HG03469 (cell line): ENCODE results near the gene ZNF664.

Experiments used
- ATAC-seq: cut with Tn5 transposase; IDR thresholded peaks from one replicate; pipeline ENCODE4 v1.9.1; 2021; ENCODE audit warnings: mild to moderate bottlenecking, moderate library complexity, moderate number of reproducible peaks; ENCODE audit not compliant: unreplicated experiment

The ZNF664 gene

GRCh38 chr12:123972457-123973401, at the start of gene ZNF664, which contains the start of gene CCDC92:
TSS of gene ZNF664 (plus strand) at chr12:123973215. CDS start at chr12:124012145, 38,930 bp downstream.
TSS of gene CCDC92 (minus strand) at chr12:123972831. CDS start at chr12:123944305, 28,526 bp downstream.
- ATAC-seq: peak; percentile 62

DNA sequence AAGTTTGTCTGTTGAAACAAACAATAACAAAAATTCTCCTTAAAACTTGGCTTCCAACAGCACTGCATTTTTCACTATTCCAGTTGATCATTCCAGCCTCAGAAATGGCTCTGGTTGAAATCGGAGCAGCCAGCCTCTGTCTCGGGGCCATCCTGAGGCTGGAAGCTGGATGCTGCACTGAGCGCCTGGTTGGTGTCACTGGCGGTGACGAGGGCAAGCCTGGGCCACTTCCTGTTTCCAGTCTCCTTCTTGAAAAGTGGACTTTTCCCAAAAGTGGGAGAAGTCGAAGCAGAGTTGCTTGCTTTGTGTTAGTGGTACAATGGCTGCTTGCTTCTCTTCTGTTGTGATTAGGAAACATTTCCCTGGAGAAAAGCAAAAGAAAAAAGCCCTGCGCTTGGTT, 49.1 kb upstream of the ZNF664 start:
- no peak for ATAC-seq

GRCh38 chr12:123924539-123924938, 48.5 kb upstream of the ZNF664 start:
- no peak for ATAC-seq

- ATAC-seq: no peak
Measured at GRCh38 chr12:123928274-123928865, 44.6 kb upstream of the ZNF664 start.

GRCh38 chr12:123928897-123929296, 44.1 kb upstream of the ZNF664 start:
- no peak for ATAC-seq

DNA sequence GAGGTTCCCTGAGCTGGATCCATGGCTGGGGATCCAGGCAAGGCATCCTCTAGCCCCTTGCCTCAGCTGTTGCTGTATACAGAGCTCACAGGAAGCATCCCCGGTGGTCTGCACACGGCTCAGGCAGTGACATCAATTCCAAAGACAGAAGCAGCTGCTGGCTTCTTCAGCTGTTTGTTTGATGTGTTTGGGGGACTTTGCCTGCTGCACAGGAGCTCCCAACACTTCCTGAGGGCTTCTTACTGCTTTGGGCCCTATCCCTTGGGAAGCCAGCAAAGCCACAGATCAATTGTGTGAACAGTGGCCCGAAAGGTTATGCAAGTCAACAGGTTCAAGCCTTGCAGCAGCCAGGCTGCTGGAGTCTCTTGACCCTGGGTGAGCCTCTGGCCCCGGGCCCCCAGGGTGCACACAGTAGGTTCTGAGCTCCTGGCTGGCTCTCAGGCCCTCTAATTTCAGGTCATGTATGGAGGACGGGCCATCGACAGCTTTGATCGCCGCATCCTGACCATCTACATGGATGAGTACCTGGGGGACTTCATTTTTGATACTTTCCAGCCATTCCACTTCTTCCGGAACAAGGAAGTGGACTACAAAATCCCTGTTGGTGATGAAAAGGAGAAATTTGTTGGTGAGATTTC, 43.0 kb upstream of the ZNF664 start:
- ATAC-seq: no peak

GRCh38 chr12:123931686-123932321, 41.2 kb upstream of the ZNF664 start:
- no peak for ATAC-seq

GRCh38 chr12:123933214-123933613, 39.8 kb upstream of the ZNF664 start:
- no peak for ATAC-seq

DNA sequence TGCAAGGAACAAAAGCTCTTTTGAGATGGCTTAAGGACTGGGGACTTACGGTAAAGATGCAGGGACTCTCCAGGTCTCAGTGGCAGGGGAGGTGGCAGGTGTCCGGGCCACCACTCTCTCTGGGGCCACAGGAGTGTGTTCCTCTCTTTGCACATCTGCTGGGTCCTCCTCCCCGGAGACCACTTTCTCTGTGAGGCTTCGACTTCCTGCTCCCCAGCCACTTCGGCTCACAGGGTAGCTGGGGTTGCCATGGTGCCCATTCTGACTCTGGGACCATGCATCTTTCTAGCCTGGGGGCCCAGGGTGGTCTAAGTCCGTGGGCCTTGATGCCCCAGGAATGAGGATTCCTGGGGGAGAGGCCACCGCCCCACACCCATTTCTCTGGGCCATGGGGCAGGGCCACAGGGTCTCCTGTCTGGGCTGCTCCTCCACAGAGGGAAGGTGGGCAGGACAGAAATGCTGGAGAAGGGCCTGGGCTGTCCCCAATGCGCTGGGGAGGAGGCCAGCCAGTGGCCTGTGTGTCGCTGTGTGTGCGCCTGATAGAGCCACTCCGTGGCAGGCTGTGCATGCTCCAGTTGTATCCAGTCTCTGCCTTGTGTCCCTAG, 38.9 kb upstream of the ZNF664 start:
- no peak for ATAC-seq

GRCh38 chr12:123934829-123935228, 38.2 kb upstream of the ZNF664 start:
- no peak for ATAC-seq

DNA sequence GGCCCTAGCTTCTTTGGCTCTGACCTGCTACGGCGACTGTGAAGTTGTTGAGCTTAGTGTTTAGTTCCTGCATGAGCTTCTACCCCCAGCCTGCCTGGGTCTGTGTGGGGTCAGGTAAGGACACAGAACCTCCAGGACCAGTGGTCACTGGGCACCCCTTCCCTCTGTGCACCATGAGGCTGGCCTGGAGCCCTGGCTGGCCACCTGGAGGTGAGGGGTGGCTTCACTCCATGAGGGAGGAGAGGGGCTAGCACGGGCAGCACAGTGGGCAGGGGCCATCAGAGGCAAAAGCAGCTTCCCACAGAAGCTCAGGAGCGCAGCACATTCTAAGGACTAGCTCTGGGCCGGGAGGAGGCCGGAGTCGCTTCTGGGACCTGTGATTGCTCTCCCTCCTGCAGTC, 37.1 kb upstream of the ZNF664 start:
- no peak for ATAC-seq

DNA sequence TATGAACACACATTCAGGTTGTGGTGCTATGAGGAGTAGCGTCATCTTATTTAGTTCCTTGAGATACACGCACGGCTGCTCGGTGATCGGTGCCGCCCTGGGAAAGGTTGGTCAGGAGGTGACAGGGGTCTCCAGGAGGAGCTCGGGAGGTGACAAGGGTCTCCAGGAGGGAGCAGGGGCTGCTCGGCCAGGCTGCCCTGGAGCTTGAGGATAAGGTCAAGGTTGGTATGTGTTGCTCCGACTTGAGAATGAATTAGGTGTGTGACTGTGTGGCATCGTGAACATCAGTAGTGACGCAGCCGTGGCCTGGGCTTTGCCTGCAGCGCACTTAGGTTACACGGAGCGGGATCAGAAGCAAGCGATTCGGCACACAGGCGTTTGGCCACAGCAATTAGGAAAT, 36.5 kb upstream of the ZNF664 start:
- ATAC-seq: no peak

GRCh38 chr12:123936956-123937706, 35.9 kb upstream of the ZNF664 start:
- no peak for ATAC-seq

DNA sequence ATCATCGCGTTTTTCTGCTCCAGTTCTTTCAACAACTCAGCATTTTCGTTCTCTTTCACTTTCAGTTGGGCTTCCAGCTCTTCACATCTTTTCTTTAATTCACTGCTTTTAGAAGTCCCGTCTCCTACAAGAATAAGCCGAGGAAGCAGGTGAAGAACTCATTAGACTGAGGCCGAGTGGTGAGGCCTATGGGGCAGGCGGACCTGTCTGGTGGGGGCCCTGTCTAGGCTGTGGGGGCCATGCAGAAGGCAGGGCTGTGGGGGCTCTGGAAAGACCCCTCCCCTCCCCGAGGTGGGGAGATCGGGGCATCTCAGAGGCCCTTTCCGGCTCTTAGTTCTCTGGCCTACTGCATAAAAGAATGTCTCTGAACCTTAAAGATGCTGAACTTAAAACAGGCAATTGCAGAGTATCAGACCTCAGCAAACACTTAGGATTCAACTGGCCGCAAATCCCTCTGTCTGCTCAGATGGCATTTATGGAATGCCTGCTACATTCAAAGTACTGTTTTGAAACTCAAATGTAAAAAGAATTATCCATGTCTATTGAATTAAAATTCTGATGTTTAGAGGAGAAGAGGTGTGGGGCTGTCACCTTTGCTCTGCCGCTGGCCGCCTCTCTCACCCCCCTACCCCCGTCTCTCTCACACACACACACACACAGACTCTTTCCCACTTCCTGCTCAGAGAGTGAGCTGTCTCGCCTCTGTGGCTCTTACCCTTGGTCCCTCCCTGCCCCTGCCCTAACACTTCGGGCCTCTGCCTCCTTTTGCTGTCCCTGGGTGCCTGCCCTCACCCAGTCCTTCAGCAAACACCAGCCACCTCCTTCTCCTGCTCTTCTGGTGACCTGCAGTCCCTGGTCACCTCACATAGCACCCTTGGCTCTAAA, 35.1 kb upstream of the ZNF664 start:
- no peak for ATAC-seq

DNA sequence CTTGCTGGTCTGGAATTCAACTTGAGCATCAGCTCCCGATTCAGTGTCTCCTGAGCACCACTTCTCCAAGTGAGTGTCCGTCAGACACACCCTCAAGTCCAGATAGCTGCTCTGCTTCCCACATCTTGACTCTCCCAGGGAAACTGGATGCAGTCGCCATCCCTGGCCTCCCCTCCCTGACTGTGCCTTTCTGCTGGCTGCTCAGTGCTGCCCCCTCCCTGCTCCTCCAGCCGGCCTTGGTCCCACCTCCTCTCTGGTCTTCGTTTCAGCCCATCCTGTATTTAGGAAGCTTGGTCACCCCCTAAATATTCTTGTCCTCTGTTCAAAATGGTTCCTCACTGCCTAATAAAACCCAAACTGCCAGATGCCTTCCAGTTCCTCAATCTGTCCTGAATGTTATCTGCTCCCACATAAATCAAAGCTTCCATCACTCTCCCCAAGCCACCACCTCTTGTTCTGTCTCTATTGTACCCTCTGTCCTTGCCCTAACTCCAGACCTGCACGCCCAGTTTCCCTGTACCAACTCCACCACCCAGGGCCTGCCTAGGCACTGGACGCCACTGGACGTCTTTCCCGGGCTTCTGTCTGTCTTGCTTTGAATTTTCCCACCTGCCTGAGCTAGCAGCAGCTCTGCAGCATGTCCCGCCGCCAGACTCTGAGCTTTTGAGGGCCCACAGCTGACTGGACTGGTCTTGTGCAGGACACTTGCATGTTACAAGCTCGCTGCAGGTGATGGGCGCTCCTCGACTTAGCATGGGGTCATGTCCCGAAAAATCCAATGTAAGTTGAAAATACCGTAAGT, 34.1 kb upstream of the ZNF664 start:
- ATAC-seq: no peak

DNA sequence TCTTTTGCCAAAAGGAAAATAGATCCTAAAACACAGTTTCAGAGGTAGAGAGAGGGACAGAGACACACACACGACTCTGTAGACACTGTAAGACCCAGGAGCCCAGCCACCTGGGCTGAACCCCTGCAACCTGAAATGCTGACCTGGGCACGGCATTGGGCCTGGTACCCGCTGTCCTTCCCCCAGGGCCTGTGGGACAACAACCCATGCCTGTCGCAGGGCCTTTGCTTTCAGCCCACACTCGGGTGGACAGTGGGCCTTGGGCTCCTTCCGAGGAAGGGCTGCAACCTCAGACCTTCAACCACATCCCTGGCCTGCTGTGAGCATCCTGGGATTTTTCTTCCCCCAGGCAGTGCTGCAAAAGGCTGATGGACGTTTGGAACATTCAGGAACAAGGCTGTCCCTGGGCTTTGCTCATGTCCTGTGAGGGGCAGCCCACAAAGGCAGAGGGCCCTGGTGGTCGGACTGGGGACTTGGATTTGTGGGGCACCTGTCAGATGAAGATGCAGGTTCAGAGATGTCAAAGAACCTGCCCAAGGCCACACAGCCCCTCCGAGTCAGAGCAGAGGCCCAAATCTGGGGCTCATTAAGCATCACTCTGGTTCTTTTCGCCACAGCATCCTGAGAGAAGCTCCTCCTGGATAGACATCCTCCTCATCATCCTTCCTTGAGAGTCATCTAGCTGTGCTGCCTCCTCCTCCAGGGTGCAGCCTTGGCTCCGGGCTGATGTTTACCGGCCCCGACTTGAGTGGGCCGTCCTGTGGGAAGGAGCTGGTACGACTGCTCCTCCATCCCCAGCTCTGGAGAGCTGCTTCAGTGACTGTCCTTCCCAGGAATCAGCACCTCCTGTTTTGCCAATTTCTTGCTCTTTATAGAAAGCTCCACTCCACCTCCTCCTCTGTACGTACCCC, 33.0 kb upstream of the ZNF664 start:
- ATAC-seq: no peak

DNA sequence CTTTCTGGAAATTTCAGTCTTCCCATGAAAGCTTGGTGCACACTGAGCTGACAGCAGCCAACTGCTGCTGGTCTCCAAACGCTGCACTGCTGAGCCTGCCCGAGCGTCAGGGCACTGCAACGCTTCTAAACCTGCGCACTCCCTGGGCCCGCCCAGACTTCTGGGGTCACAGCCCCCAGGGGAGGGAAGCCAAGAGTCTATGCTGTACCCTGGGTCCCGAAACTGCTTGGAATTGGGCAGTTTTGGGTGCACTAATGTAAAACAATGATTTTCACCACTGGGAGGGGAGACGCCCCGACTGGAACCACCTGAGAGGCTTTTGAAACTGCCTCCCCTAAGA, 32.4 kb upstream of the ZNF664 start:
- no peak for ATAC-seq
